Ascending aorta (tissue), 2 donors: Measurements from ENCODE around the gene PHLDB1. TPM values are rescaled to one million over a fixed set of nuclear protein-coding genes. Genes with fewer than 3 reads are reported as not detected.
"Not testable (repeated sequence)": the region's sequence is repeated elsewhere in the genome, so short reads cannot be mapped to it uniquely, and the experiment has no call there.

Experiments
- DNase-seq, 2 donors: peaks; one replicate each; pipeline ENCODE4 v3.0.0-alpha.2; 2019; ENCODE audit warnings: low spot score in 2 of 2
- H3K27ac ChIP-seq, 2 donors: fragments of 200-600 bp; sonication (generic); one replicate each; pipeline ENCODE4 v1.5.1; 2016 to 2017; ENCODE audit warnings: mild to moderate bottlenecking in 1 of 2
- H3K27me3 ChIP-seq: fragments of 200-600 bp; sonication (generic); one replicate; pipeline ENCODE4 v1.5.1; 2017
- H3K36me3 ChIP-seq, 2 donors: fragments of 200-600 bp; sonication (generic); one replicate each; pipeline ENCODE4 v1.5.1; 2016
- H3K4me1 ChIP-seq, 2 donors: fragments of 200-600 bp; sonication (generic); one replicate each; pipeline ENCODE4 v1.5.1; 2016 to 2017; ENCODE audit warnings: mild to moderate bottlenecking in 1 of 2
- H3K4me3 ChIP-seq, 2 donors: fragments of 200-600 bp; sonication (generic); one replicate each; pipeline ENCODE4 v1.5.1; 2016 to 2017; ENCODE audit warnings: mild to moderate bottlenecking in 1 of 2
- H3K9me3 ChIP-seq, 2 donors: fragments of 200-600 bp; sonication (generic); one replicate each; pipeline ENCODE4 v1.5.1; 2016
- CTCF ChIP-seq, 3 experiments: fragments of 200-600 bp in 2 of 3; fragments of 450-650 bp in 1 of 3; sonication (generic) in 2 of 3; IDR thresholded peaks; one replicate each; pipeline ENCODE4 v1.5.1; 2016 to 2019; ENCODE audit warnings: antibody characterized with exemption in 3 of 3, mild to moderate bottlenecking in 1 of 3, moderate library complexity in 1 of 3
- intact Hi-C: fragments of 100-400 bp; cut with DNase I; formaldehyde crosslinking; loops from one replicate; pipeline ENCODE4 v1.15.1; 2023
- total RNA-seq: library from RNA; depleted of rRNA; stranded (reverse); fragments of >200 nt; gene quantifications from one replicate; pipeline ENCODE4 v1.1.0, GENCODE V29; 2016

The PHLDB1 gene
- total RNA-seq, 1 donor from 2014 or later = 200 TPM

- DNase-seq = peak in 1 of 2 donors; percentile 75
- H3K36me3 ChIP-seq, H3K9me3 ChIP-seq, H3K27me3 ChIP-seq, H3K4me1 ChIP-seq, intact Hi-C loops, H3K4me3 ChIP-seq, H3K27ac ChIP-seq: not testable (repeated sequence)
- TF ChIP-seq CTCF (IDR thresholded peaks at IDR 0.05) = peak; percentile 3 to 32 (median 24)
Observed at GRCh38 chr11:118678908-118679307, 71.5 kb downstream of the PHLDB1 start.

GRCh38 chr11:118679483-118679882 is 72.1 kb downstream of the PHLDB1 start, which contains the start of gene TREH:
TSS of gene TREH (minus strand) at chr11:118679650. CDS start at chr11:118679627, 23 bp downstream.
- DNase-seq = no peak
- no peak within 1 kb of the TSS for H3K4me3 ChIP-seq
- H3K9me3 ChIP-seq = no peaks in the 10 kb centered on the region
- no peaks in the 10 kb centered on the region for H3K36me3 ChIP-seq
- H3K27ac ChIP-seq = no peak within 1 kb of the TSS
- TF ChIP-seq CTCF (IDR thresholded peaks at IDR 0.05) = no peak
- intact Hi-C loops = no loop called here
- H3K27me3 ChIP-seq = no peaks in the 10 kb centered on the region
- H3K4me1 ChIP-seq = no peaks in the 10 kb centered on the region

- no peak overlapping the region for H3K27ac ChIP-seq
- H3K4me3 ChIP-seq = no peak overlapping the region
- intact Hi-C loops = no loop called here
- H3K36me3 ChIP-seq = no peaks in the 10 kb centered on the region
- no peaks in the 10 kb centered on the region for H3K27me3 ChIP-seq
- no peaks in the 10 kb centered on the region for H3K4me1 ChIP-seq
- no peak for TF ChIP-seq CTCF (IDR thresholded peaks at IDR 0.05)
- no peak for DNase-seq
- no peaks in the 10 kb centered on the region for H3K9me3 ChIP-seq
Observed at GRCh38 chr11:118682372-118682771, 75.0 kb downstream of the PHLDB1 start.

GRCh38 chr11:118682939-118683338 is 75.5 kb downstream of the PHLDB1 start:
- intact Hi-C loops, H3K9me3 ChIP-seq, H3K27ac ChIP-seq, H3K36me3 ChIP-seq, H3K4me1 ChIP-seq, DNase-seq, H3K27me3 ChIP-seq, H3K4me3 ChIP-seq: not testable (repeated sequence)

GRCh38 chr11:118684187-118684586 is 76.8 kb downstream of the PHLDB1 start:
- peaks cover under 1 to 2% of the 10 kb centered on the region in 2 donors for H3K4me1 ChIP-seq
- H3K27me3 ChIP-seq = no peaks in the 10 kb centered on the region
- H3K27ac ChIP-seq = no peak overlapping the region
- H3K36me3 ChIP-seq = no peaks in the 10 kb centered on the region
- H3K4me3 ChIP-seq = no peak overlapping the region
- no peak for TF ChIP-seq CTCF (IDR thresholded peaks at IDR 0.05)
- H3K9me3 ChIP-seq = no peaks in the 10 kb centered on the region
- no peak for DNase-seq
- intact Hi-C loops = no loop called here

GRCh38 chr11:118687906-118688305 is 80.5 kb downstream of the PHLDB1 start:
- no peak for DNase-seq
- intact Hi-C loops = no loop called here
- Histone ChIP-seq H3K27me3 (no peaks in the 10 kb centered on the region), H3K36me3 (no peaks in the 10 kb centered on the region), H3K4me1 (peaks cover 3 to 7% of the 10 kb centered on the region in 2 donors), H3K9me3 (no peaks in the 10 kb centered on the region), H3K4me3 (no peak overlapping the region), H3K27ac (no peak overlapping the region)
- no peak for TF ChIP-seq CTCF (IDR thresholded peaks at IDR 0.05)

GRCh38 chr11:118688339-118688738 is 80.9 kb downstream of the PHLDB1 start:
- H3K9me3 ChIP-seq, H3K36me3 ChIP-seq, DNase-seq, H3K4me3 ChIP-seq, H3K4me1 ChIP-seq, H3K27me3 ChIP-seq, intact Hi-C loops, H3K27ac ChIP-seq: not testable (repeated sequence)
